DND-41 (cell line): Measurements from ENCODE around the gene ZSWIM8.

Source experiments
- EZH2 ChIP-seq: IDR thresholded peaks from 3 replicates; pipeline ENCODE4 v1.6.1; 2012; ENCODE audit warnings: borderline replicate concordance, low read depth, mild to moderate bottlenecking, moderate library complexity, low read length, inconsistent platforms; ENCODE audit not compliant: severe bottlenecking
- TF ChIP-seq, protein P1 (sequence below): IDR thresholded peaks from 2 replicates; pipeline ENCODE4 v1.5.1; 2012; ENCODE audit warnings: borderline replicate concordance, low read length, moderate library complexity, mild to moderate bottlenecking; ENCODE audit not compliant: poor library complexity, severe bottlenecking; ENCODE audit errors: extremely low read depth

DNA sequence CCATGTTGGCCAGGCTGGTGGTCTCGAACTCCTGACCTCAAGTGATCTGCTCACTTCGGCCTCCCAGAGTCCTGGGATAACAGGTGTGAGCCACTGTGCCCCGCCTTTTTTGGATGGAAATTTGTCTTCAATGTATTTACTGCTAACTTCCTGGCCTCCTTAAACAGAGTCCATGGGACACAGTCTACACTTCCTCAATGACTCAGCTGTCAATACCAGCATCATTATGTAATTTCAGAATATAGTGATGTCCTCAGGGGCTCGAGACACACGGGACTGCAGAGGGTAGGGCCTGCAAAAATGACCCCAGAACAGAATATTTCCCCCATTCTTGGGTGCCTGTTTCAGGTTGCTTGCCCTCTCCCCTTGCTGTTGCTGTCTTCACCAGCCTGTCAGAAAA lies 57.9 kb downstream of the ZSWIM8 start:
- TF ChIP-seq, protein P1, sequence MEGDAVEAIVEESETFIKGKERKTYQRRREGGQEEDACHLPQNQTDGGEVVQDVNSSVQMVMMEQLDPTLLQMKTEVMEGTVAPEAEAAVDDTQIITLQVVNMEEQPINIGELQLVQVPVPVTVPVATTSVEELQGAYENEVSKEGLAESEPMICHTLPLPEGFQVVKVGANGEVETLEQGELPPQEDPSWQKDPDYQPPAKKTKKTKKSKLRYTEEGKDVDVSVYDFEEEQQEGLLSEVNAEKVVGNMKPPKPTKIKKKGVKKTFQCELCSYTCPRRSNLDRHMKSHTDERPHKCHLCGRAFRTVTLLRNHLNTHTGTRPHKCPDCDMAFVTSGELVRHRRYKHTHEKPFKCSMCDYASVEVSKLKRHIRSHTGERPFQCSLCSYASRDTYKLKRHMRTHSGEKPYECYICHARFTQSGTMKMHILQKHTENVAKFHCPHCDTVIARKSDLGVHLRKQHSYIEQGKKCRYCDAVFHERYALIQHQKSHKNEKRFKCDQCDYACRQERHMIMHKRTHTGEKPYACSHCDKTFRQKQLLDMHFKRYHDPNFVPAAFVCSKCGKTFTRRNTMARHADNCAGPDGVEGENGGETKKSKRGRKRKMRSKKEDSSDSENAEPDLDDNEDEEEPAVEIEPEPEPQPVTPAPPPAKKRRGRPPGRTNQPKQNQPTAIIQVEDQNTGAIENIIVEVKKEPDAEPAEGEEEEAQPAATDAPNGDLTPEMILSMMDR = no peak
- TF ChIP-seq EZH2 = no peak
